WTC11 (cell line): ENCODE results near the gene NDOR1. TPM values are rescaled to one million over a fixed set of nuclear protein-coding genes. Genes with fewer than 3 reads are reported as not detected.

Experiments used
- ATAC-seq: fragments of 200-7000 bp; cut with Tn5 transposase; 2 replicates; pipeline ENCODE4 v1.10.0; 2021; ENCODE audit warnings: mild to moderate bottlenecking, moderate library complexity
- CTCF ChIA-PET: fragments of 300-600 bp; sonication (Branson Sonifier 250); formaldehyde crosslinking; loops from one replicate; lab custom pipeline; 2021; ENCODE audit warnings: antibody characterized with exemption; lab: Charles Lee
- POLR2A ChIA-PET: fragments of 350-600 bp; sonication (Branson Sonifier 250); formaldehyde crosslinking; loops from one replicate; lab custom pipeline; 2021; ENCODE audit warnings: antibody characterized with exemption; lab: Charles Lee
- DNase-seq: peaks from one replicate; pipeline ENCODE4 v3.0.0; 2021; ENCODE audit warnings: low spot score
- H3K27ac Mint-ChIP-seq: 2 replicates; pipeline ENCODE4 v1.8.0; 2021; ENCODE audit warnings: mixed read lengths
- H3K27me3 Mint-ChIP-seq: 2 replicates; pipeline ENCODE4 v1.8.0; 2021; ENCODE audit warnings: low read depth, mild to moderate bottlenecking, moderate library complexity, mixed read lengths
- H3K36me3 Mint-ChIP-seq: 2 replicates; pipeline ENCODE4 v1.8.0; 2021; ENCODE audit warnings: mixed read lengths
- H3K4me1 Mint-ChIP-seq: 2 replicates; pipeline ENCODE4 v1.8.0; 2022; ENCODE audit warnings: mixed read lengths
- H3K4me3 Mint-ChIP-seq: 2 replicates; pipeline ENCODE4 v1.8.0; 2021; ENCODE audit warnings: mild to moderate bottlenecking, moderate library complexity, mixed read lengths
- H3K9me3 Mint-ChIP-seq: 2 replicates; pipeline ENCODE4 v1.8.0; 2021; ENCODE audit warnings: mixed read lengths
- FOXJ3 ChIP-seq: sonication (generic); formaldehyde crosslinking; IDR thresholded peaks from 2 replicates; pipeline ENCODE4 v1.9.0; 2021; ENCODE audit warnings: missing genetic modification reagents, mild to moderate bottlenecking, borderline replicate concordance
- FOXP4 ChIP-seq: sonication (generic); formaldehyde crosslinking; IDR thresholded peaks from 2 replicates; pipeline ENCODE4 v1.8.0; 2022; ENCODE audit warnings: mild to moderate bottlenecking, missing genetic modification reagents
- PRDM15 ChIP-seq: sonication (generic); formaldehyde crosslinking; IDR thresholded peaks from 2 replicates; pipeline ENCODE4 v1.8.0; 2022; ENCODE audit warnings: missing genetic modification reagents
- ZNF317 ChIP-seq: sonication (generic); formaldehyde crosslinking; IDR thresholded peaks from 2 replicates; pipeline ENCODE4 v1.8.1; 2023; ENCODE audit warnings: low read depth, mild to moderate bottlenecking, moderate library complexity, missing genetic modification reagents, borderline replicate concordance
- ZNF423 ChIP-seq: fragments of 250-450 bp; sonication (Bioruptor Pico); IDR thresholded peaks from 2 replicates; pipeline ENCODE4 v2.1.2; 2022; ENCODE audit warnings: mild to moderate bottlenecking, moderate library complexity
- total RNA-seq: library from RNA; stranded (reverse); gene quantifications from 3 replicates; pipeline ENCODE4 v1.2.3, GENCODE V29; 2021
- TF ChIP-seq, protein P1 (sequence below): sonication (generic); formaldehyde crosslinking; IDR thresholded peaks from 2 replicates; pipeline ENCODE4 v1.8.1; 2023; ENCODE audit warnings: mild to moderate bottlenecking, missing genetic modification reagents, moderate library complexity
- TF ChIP-seq, protein P2 (sequence below): sonication (generic); formaldehyde crosslinking; conservative IDR thresholded peaks from 2 replicates; pipeline ENCODE4 v1.8.1; 2023; ENCODE audit warnings: mild to moderate bottlenecking, low read depth, missing genetic modification reagents, moderate library complexity
- TF ChIP-seq, protein P3 (sequence below): sonication (generic); formaldehyde crosslinking; IDR thresholded peaks from 2 replicates; pipeline ENCODE4 v1.8.1; 2023; ENCODE audit warnings: mild to moderate bottlenecking, moderate library complexity, missing genetic modification reagents

NDOR1 gene
- total RNA-seq, 1 experiment from 2014 or later = 49.0 TPM

DNA sequence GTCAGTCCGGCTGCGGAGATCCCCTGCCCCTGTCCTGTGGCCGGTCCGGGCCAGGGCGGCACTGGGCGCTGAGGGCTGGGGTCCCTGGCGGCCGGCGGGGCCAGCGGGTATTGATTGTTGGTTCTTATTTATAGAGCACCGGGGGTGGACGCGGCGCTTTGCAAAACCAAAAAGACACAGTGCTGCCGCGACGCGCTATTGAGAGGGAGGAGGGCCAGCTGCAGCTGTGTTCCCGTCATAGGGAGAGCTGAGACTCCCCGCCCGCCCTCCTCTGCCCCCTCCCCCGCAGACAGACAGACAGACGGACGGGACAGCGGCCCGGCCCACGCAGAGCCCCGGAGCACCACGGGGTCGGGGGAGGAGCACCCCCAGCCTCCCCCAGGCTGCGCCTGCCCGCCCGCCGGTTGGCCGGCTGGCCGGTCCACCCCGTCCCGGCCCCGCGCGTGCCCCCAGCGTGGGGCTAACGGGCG, 38.2 kb upstream of the NDOR1 start:
- CTCF ChIA-PET = interaction anchor here (0.7 to 3.6 kb wide), 9 partner anchors 9 to 132 kb away, joined by 3 to 17 read pairs (median 7); partner anchors contain the start of genes ANAPC2, MAN1B1 and SSNA1
- no peak overlapping the region for H3K4me3 Mint-ChIP-seq
- H3K27ac Mint-ChIP-seq = no peak overlapping the region
- ATAC-seq = no peak
- TF ChIP-seq, protein P1, sequence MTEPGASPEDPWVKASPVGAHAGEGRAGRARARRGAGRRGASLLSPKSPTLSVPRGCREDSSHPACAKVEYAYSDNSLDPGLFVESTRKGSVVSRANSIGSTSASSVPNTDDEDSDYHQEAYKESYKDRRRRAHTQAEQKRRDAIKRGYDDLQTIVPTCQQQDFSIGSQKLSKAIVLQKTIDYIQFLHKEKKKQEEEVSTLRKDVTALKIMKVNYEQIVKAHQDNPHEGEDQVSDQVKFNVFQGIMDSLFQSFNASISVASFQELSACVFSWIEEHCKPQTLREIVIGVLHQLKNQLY = no peak
- TF ChIP-seq FOXJ3 (CRISPR knock-in tag) = no peak
- TF ChIP-seq, all 79 proteins: peak for 0
- DNase-seq = no peak
- Mint-ChIP-seq H3K27me3 (peaks cover 75% of the 10 kb centered on the region), H3K4me1 (peaks cover 6% of the 10 kb centered on the region), H3K36me3 (no peaks in the 10 kb centered on the region), H3K9me3 (no peaks in the 10 kb centered on the region)
- POLR2A ChIA-PET = interaction anchor here (0.9 kb wide), 1 partner anchor 25 kb away, joined by 5 read pairs; no protein-coding TSS in a partner anchor

DNA sequence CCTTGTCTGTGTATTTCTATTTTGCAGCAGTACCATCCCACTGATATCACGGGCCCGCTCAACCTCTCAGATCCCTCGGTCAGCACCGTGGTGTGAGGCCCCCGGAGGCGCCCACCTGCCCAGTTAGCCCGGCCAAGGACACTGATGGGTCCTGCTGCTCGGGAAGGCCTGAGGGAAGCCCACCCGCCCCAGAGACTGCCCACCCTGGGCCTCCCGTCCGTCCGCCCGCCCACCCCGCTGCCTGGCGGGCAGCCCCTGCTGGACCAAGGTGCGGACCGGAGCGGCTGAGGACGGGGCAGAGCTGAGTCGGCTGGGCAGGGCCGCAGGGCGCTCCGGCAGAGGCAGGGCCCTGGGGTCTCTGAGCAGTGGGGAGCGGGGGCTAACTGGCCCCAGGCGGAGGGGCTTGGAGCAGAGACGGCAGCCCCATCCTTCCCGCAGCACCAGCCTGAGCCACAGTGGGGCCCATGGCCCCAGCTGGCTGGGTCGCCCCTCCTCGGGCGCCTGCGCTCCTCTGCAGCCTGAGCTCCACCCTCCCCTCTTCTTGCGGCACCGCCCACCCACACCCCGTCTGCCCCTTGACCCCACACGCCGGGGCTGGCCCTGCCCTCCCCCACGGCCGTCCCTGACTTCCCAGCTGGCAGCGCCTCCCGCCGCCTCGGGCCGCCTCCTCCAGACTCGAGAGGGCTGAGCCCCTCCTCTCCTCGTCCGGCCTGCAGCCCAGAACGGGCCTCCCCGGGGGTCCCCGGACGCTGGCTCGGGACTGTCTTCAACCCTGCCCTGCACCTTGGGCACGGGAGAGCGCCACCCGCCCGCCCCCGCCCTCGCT, 37.5 kb upstream of the NDOR1 start:
- ChIA-PET CTCF (interaction anchor here (0.9 to 3.6 kb wide), 11 partner anchors 8 to 138 kb away, joined by 3 to 17 read pairs (median 7); partner anchors contain the start of genes GRIN1 and MAN1B1), POLR2A (no interaction called here)
- H3K27ac Mint-ChIP-seq = no peak overlapping the region
- peak; percentile 43 for ATAC-seq
- H3K9me3 Mint-ChIP-seq = no peaks in the 10 kb centered on the region
- peaks cover 69% of the 10 kb centered on the region for H3K27me3 Mint-ChIP-seq
- peaks cover 6% of the 10 kb centered on the region for H3K4me1 Mint-ChIP-seq
- peak; percentile 64 for DNase-seq
- H3K36me3 Mint-ChIP-seq = no peaks in the 10 kb centered on the region
- peak; percentile 90 for TF ChIP-seq PRDM15 (CRISPR knock-in tag)
- TF ChIP-seq, protein P2, sequence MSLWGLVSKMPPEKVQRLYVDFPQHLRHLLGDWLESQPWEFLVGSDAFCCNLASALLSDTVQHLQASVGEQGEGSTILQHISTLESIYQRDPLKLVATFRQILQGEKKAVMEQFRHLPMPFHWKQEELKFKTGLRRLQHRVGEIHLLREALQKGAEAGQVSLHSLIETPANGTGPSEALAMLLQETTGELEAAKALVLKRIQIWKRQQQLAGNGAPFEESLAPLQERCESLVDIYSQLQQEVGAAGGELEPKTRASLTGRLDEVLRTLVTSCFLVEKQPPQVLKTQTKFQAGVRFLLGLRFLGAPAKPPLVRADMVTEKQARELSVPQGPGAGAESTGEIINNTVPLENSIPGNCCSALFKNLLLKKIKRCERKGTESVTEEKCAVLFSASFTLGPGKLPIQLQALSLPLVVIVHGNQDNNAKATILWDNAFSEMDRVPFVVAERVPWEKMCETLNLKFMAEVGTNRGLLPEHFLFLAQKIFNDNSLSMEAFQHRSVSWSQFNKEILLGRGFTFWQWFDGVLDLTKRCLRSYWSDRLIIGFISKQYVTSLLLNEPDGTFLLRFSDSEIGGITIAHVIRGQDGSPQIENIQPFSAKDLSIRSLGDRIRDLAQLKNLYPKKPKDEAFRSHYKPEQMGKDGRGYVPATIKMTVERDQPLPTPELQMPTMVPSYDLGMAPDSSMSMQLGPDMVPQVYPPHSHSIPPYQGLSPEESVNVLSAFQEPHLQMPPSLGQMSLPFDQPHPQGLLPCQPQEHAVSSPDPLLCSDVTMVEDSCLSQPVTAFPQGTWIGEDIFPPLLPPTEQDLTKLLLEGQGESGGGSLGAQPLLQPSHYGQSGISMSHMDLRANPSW (CRISPR knock-in tag) = no peak
- 0 out of 2 replicates have a peak, but pooled peaks have one; percentile 44 for TF ChIP-seq FOXP4 (CRISPR knock-in tag)
- H3K4me3 Mint-ChIP-seq = peak overlapping the region; percentile 49; the same call in 1 of the 2 replicates

GRCh38 chr9:137168573-137168903, 37.0 kb upstream of the NDOR1 start:
- TF ChIP-seq ZNF423 (0 out of 2 replicates have a peak, but pooled peaks have one; percentile 11), ZNF317 (CRISPR knock-in tag) (no peak)
- TF ChIP-seq, protein P3, sequence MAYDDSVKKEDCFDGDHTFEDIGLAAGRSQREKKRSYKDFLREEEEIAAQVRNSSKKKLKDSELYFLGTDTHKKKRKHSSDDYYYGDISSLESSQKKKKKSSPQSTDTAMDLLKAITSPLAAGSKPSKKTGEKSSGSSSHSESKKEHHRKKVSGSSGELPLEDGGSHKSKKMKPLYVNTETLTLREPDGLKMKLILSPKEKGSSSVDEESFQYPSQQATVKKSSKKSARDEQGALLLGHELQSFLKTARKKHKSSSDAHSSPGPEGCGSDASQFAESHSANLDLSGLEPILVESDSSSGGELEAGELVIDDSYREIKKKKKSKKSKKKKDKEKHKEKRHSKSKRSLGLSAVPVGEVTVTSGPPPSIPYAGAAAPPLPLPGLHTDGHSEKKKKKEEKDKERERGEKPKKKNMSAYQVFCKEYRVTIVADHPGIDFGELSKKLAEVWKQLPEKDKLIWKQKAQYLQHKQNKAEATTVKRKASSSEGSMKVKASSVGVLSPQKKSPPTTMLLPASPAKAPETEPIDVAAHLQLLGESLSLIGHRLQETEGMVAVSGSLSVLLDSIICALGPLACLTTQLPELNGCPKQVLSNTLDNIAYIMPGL = no peak
- DNase-seq = no peak
- no peak overlapping the region for H3K27ac Mint-ChIP-seq
- ATAC-seq = no peak
- peak overlapping the region; percentile 52 for H3K4me3 Mint-ChIP-seq
- ChIA-PET CTCF (interaction anchor here (0.7 to 3.6 kb wide), 17 partner anchors 8 to 139 kb away, joined by 3 to 17 read pairs (median 6); partner anchors contain the start of genes GRIN1, MAN1B1, NELFB and RNF224), POLR2A (interaction anchor here (0.7 kb wide), 1 partner anchor 20 kb away, joined by 3 read pairs; no protein-coding TSS in a partner anchor)
- peaks cover 6% of the 10 kb centered on the region for H3K4me1 Mint-ChIP-seq
- no peaks in the 10 kb centered on the region for H3K9me3 Mint-ChIP-seq
- no peaks in the 10 kb centered on the region for H3K36me3 Mint-ChIP-seq
- H3K27me3 Mint-ChIP-seq = peaks cover 67% of the 10 kb centered on the region
